ENCODE results near the gene SEMA6B. TPM values are rescaled to one million over a fixed set of nuclear protein-coding genes. Genes with fewer than 3 reads are reported as not detected.

The SEMA6B gene
- total and polyA plus RNA-seq, 10 of the 15 experiments (the other 5 are each of a cell fraction or from before 2014, with no cell fraction given): 0.13 TPM; not detected in 9

DNA sequence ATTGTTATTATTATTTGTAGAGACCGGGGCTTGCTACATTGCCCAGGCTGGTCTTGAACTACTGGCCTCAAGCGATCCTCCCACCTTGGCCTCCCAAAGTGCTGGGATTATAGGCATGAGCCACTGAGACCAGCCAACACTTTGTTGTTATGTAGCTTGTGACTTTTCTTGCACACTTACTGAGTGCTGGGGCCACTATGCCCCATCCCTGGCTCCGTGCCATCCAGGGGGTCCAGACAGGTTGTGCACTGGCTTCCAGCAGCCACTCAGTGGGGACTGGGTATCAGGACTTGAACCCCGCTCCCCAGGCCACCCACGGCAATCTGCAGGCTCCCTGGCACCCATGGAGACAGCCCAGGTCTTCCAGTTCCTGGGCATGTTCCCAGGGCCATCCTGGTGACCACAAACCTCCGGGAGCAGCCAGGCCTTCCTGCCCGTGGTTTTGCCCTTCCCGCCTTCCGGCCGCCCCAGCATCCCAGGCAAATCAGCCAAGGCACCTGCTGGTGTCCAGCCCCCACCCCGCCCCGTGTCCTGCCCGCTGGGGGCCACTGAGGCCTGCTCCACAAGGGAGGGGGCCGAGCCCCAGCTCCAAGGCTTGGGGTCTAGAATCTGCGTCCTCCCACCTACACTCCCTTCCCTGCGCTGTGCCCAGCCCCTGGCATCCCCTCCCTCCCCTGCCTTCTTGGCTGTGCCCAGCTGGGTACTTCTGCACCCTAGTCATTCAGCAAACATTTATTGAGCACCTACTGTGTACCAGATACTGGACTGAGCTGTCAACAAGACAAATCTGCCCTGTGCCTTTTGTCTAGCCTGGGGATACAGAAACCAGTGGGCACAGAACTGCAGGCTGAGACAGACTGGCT lies 23.7 kb upstream of the SEMA6B start:
- WGBS (ENCODE audit: insufficient coverage, insufficient replicate concordance, low lambda C conversion rate, missing lambda C conversion rate): 10% methylated on average over 15 of the region's 16 CpGs
- Histone ChIP-seq H3K4me3 (no peak overlapping the region), H3K4me2 (ENCODE audit: control insufficient read depth, insufficient read depth) (no peak overlapping the region), H3K36me3 (ENCODE audit: control insufficient read depth in 2 of 2, insufficient read depth in 2 of 2, low read length in 1 of 2) (no peaks in the 10 kb centered on the region), H4K20me1 (ENCODE audit: control insufficient read depth, insufficient read depth) (no peaks in the 10 kb centered on the region), H3K9me3 (replicated peaks; ENCODE audit: control insufficient read depth, insufficient read depth, low read length) (no peaks in the 10 kb centered on the region), H2AFZ (ENCODE audit: control insufficient read depth, low read depth, low read length) (no peak overlapping the region), H3K27me3 (replicated peaks in 1 of 2; ENCODE audit: control insufficient read depth in 2 of 2, insufficient read depth in 2 of 2, low read length in 1 of 2) (peaks cover 6 to 11% of the 10 kb centered on the region in 2 experiments), H3K9ac (ENCODE audit: control insufficient read depth, insufficient read depth, low read length) (no peak overlapping the region), H3K4me1 (ENCODE audit: control insufficient read depth, insufficient read depth, low read length) (no peaks in the 10 kb centered on the region), H3K79me2 (ENCODE audit: control insufficient read depth, insufficient read depth, low read length) (no peaks in the 10 kb centered on the region), H3K27ac (ENCODE audit: control insufficient read depth, insufficient read depth) (no peak overlapping the region)
- no peak for FAIRE-seq
- ATAC-seq: no peak
- in situ Hi-C loops (cut with MboI) (no loop called here), intact Hi-C loops (cut with micrococcal nuclease; ENCODE audit: unreplicated experiment) (no loop called here)
- DNase-seq (ENCODE audit: low read depth, low spot score): no peak
- SMC1A ChIA-PET (ENCODE audit: uncharacterized antibody, unreplicated experiment): no interaction called here
- BruUV-seq (replicated peaks): no TSS peak
- TF ChIP-seq IKZF1 (conservative IDR thresholded peaks at IDR 0.05) (0 out of 2 replicates have a peak, but pooled peaks have one; percentile 17), IRF3 (IDR thresholded peaks at IDR 0.05) (no peak), NR2C1 (IDR thresholded peaks at IDR 0.05) (no peak), ZNF207 (IDR thresholded peaks at IDR 0.05; ENCODE audit: borderline replicate concordance) (no peak), SRF (IDR thresholded peaks at IDR 0.05; ENCODE audit: low read depth in 2 of 2, low read length in 2 of 2) (no peak), EED (IDR thresholded peaks at IDR 0.05; ENCODE audit: low read depth) (no peak), SUZ12 (IDR thresholded peaks at IDR 0.05; ENCODE audit: unreplicated experiment) (no peak)
- TF ChIP-seq, protein P1, sequence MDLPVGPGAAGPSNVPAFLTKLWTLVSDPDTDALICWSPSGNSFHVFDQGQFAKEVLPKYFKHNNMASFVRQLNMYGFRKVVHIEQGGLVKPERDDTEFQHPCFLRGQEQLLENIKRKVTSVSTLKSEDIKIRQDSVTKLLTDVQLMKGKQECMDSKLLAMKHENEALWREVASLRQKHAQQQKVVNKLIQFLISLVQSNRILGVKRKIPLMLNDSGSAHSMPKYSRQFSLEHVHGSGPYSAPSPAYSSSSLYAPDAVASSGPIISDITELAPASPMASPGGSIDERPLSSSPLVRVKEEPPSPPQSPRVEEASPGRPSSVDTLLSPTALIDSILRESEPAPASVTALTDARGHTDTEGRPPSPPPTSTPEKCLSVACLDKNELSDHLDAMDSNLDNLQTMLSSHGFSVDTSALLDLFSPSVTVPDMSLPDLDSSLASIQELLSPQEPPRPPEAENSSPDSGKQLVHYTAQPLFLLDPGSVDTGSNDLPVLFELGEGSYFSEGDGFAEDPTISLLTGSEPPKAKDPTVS (IDR thresholded peaks at IDR 0.05; ENCODE audit: low read depth, low read length): no peak
- CTCF ChIA-PET: interaction anchor here (0.7 kb wide), 1 partner anchor 52 kb away, joined by 3 read pairs; no protein-coding TSS in a partner anchor
- POLR2A ChIA-PET: no interaction called here
- RAD21 ChIA-PET (ENCODE audit: unreplicated experiment): no interaction called here

Data from GM12878 (cell line).